ENCODE measurements around the gene RUNX1.
"Not testable (repeated sequence)": the region's sequence is repeated elsewhere in the genome, so short reads cannot be mapped to it uniquely, and the experiment has no call there.

The RUNX1 gene

GRCh38 chr21:35016517-35017188 lies 32.4 kb downstream of the RUNX1 start:
- no peak for DNase-seq
- no peak for ATAC-seq

GRCh38 chr21:35016071-35016470 lies 33.0 kb downstream of the RUNX1 start:
- no peak for ATAC-seq
- DNase-seq, result no peak

GRCh38 chr21:35015435-35016024 lies 33.6 kb downstream of the RUNX1 start:
- ATAC-seq, result peak; percentile 89
- DNase-seq, result no peak

GRCh38 chr21:35014302-35015041 lies 34.6 kb downstream of the RUNX1 start:
- ATAC-seq (no peak), DNase-seq (no peak)

- no peak for ATAC-seq
- DNase-seq, result no peak
Measured at GRCh38 chr21:35011681-35012080, 37.4 kb downstream of the RUNX1 start.

GRCh38 chr21:35010447-35010846 lies 38.7 kb downstream of the RUNX1 start:
- DNase-seq, result no peak
- no peak for ATAC-seq

- ATAC-seq (no peak), DNase-seq (no peak)
Measured at GRCh38 chr21:35007348-35007747, 41.8 kb downstream of the RUNX1 start.

GRCh38 chr21:35006771-35007170 lies 42.3 kb downstream of the RUNX1 start:
- ATAC-seq (peak; percentile 38), DNase-seq (no peak)

- DNase-seq, result no peak
- ATAC-seq, result no peak
Measured at GRCh38 chr21:35006248-35006647, 42.9 kb downstream of the RUNX1 start.

- ATAC-seq, result no peak
- DNase-seq, result no peak
Measured at GRCh38 chr21:35005560-35006224, 43.4 kb downstream of the RUNX1 start.

- DNase-seq, result no peak
- no peak for ATAC-seq
Measured at GRCh38 chr21:35005077-35005476, 44.0 kb downstream of the RUNX1 start.

- no peak for DNase-seq
Measured at GRCh38 chr21:35004314-35004713, 44.8 kb downstream of the RUNX1 start.

GRCh38 chr21:35002879-35003722 lies 46.0 kb downstream of the RUNX1 start:
- peak; percentile 24 for ATAC-seq

More at GRCh38 chr21:35004314-35004713, 44.8 kb downstream of the RUNX1 start:
- ATAC-seq, result no peak

GRCh38 chr21:34999397-34999941 lies 49.6 kb downstream of the RUNX1 start:
- DNase-seq (no peak), ATAC-seq (no peak)

More at GRCh38 chr21:35002879-35003722, 46.0 kb downstream of the RUNX1 start:
- DNase-seq, result no peak

- ATAC-seq (no peak), DNase-seq (no peak)
Measured at GRCh38 chr21:34998176-34998575, 50.9 kb downstream of the RUNX1 start.

GRCh38 chr21:34997294-34997693 lies 51.8 kb downstream of the RUNX1 start:
- no peak for DNase-seq

GRCh38 chr21:34996304-34997101 lies 52.6 kb downstream of the RUNX1 start:
- ATAC-seq (peak; percentile 64), DNase-seq (peak; percentile 59)

More at GRCh38 chr21:34997294-34997693, 51.8 kb downstream of the RUNX1 start:
- ATAC-seq, result no peak

GRCh38 chr21:34995979-34996303 lies 53.2 kb downstream of the RUNX1 start:
- DNase-seq (no peak), ATAC-seq (no peak)

GRCh38 chr21:34994766-34995631 lies 54.1 kb downstream of the RUNX1 start:
- peak; percentile 66 for ATAC-seq
- peak; percentile 44 for DNase-seq

GRCh38 chr21:34993521-34993921 lies 55.6 kb downstream of the RUNX1 start:
- not testable (repeated sequence) for ATAC-seq, DNase-seq
